NCI-H774 (cell line): Measurements from ENCODE around the gene FBF1.
"Not testable (repeated sequence)": the region's sequence is repeated elsewhere in the genome, so short reads cannot be mapped to it uniquely, and the experiment has no call there.

ENCODE experiments used
- DNase-seq: peaks from one replicate; lab custom pipeline; 2025; lab: John Stamatoyannopoulos, UW

The FBF1 gene

GRCh38 chr17:75876190-75876937, 64.5 kb downstream of the FBF1 start:
- peak; percentile 88 for DNase-seq

DNA sequence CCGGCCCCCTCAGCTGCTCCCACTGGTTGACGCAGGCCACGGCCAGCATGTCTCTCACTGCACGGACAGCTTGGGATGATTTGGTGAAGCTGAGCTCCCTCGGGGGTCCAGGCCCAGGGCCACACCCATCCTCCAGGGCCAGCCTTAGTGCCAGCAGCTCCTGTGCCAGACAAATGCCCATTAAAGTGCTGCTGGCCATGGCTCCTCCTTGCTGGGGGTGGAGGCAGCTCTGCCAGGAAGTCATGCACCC, 65.0 kb downstream of the FBF1 start:
- no peak for DNase-seq

- peak; percentile 61 for DNase-seq
Observed at GRCh38 chr17:75875182-75875939, 65.5 kb downstream of the FBF1 start.

DNA sequence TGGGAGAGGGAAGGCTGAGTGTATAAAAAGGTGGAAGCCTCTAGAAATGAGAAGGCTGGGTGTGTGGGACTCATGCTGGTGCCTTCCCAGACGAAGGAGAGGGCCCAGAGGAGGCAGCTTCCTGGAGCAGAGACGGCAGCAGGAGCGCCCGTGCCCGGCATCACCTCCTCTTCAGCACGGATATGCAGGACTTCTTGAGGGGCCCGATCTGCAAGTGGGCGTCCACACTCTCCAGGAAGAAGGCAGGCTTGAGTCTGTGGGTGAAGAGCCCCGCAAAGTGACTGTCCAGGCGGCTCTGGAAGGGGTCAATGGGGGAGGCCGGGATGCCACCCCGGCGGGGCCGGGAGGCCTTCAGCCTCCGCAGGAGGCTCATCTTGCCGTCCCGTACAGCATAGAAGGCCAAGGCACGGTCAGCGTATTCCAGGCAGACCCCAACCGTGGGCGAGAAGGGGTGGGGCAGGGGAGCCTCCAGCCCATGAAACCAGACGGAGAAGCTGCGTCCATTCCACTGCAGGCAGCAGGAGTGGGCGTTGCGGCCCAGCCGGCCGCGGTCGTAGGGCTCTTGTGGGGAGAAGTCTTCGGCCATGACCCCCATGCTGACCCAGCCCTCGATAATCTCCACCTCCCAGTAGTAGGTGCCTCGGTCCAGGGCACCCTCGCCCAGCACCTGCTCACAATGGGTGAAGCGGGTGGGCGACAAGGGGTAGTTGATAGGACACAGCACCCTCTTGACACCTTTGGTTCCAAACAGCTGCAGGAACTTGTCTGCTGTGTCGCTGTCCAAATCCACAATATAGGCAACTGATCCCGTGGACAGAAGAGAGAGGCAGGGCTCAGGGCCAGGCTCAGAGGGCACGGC, 66.3 kb downstream of the FBF1 start:
- no peak for DNase-seq

DNA sequence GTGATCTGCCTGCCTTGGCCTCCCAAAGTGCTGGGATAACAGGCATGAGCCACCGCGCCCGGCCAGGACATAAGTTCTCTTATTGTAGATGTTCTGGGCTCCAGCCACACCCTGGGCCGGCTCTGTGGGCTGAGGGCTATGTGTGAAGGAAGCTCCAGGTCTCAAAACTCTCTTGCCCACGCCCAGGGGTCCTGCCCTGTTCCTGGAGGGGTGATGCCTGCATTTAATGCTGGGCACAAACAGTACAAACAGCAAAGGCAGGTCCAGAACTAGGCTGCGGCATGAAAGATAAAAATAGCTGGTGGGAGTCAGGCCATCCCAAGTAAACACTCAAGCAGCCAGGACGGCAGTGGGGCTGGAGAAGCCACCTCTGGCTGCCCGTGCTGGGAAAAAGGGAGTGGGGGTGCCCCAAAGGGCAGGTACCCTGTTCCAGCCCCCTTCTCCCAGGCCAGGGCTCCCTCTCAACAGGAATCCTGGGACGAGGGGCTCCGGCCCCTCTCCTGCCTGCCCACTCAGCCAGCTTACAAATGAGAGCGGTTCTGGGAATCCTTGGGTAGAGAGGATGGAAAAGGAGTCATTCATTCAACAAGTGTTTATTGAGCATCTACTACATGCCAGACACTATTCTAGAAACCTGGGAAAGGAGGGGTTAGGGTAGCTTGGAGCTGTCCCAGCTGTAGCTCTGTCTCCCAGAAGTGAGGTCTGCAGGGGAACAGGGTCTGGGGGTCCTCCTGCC, 67.1 kb downstream of the FBF1 start:
- no peak for DNase-seq

DNA sequence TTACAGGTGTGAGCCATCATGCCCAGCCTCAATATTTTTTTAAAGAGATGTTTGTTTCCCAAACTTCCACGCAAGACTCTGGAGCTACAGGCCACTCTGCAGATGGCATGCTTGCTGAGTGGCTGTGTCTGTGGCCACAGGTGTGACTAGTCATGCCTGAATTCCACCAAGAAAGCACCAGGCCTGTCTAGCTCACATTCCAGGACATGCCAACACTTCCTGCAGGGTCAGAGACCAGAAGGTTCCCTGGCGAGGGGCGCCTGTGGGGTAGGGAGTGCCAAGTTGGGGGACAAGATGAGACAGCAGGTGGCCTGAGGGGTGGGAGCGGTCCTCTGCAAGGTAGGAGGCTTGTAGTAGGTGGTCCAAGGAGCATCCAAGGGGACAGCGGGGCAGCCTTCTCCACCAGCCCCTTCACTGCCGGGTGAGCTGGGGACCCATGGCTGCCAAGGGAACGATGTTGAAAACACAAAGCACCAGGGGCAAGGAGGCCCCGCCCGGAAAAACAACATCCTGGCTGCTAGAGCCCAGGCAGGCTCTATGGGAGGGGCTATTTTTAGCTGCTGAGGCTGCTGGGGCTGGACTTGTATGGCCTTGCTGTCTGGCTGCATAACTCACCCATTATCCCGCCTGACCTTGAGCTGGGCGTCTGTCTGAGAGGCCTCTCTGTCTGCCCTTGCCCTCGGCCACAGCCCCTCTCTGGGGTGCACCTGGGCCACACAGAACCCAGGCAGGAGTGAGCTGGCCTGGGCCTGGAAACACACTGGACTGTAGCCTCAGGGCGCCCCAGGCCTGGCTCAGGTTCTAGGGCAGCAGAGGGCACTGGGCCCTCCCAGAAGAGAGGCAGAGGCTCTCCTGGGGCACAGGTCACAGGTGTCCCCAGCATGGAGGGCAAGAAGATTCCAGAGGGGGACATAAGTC, 68.1 kb downstream of the FBF1 start:
- DNase-seq, result peak; percentile 38

DNA sequence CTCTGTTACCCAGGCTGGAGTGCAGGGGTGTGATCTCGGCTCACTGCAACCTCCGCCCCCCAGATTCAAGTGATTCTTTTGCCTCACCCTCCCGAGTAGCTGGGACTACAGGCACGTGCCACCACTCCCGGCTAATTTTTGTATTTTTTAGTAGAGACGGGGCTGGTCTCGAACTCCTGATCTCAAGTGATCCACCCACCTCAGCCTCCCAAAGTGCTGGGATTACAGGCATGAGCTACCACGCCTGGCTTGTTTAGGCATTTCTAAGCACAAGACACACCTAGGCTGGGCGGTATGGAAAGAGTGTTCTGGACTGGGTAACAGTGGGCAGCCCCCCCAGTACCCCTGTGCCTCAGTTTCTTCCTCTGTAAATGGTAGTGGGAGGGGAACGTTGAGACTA, 70.6 kb downstream of the FBF1 start:
- not testable (repeated sequence) for DNase-seq

- DNase-seq, result no peak
Observed at GRCh38 chr17:75869282-75870141, 71.3 kb downstream of the FBF1 start.

GRCh38 chr17:75868730-75869281, 72.0 kb downstream of the FBF1 start:
- DNase-seq, result not testable (repeated sequence)

DNA sequence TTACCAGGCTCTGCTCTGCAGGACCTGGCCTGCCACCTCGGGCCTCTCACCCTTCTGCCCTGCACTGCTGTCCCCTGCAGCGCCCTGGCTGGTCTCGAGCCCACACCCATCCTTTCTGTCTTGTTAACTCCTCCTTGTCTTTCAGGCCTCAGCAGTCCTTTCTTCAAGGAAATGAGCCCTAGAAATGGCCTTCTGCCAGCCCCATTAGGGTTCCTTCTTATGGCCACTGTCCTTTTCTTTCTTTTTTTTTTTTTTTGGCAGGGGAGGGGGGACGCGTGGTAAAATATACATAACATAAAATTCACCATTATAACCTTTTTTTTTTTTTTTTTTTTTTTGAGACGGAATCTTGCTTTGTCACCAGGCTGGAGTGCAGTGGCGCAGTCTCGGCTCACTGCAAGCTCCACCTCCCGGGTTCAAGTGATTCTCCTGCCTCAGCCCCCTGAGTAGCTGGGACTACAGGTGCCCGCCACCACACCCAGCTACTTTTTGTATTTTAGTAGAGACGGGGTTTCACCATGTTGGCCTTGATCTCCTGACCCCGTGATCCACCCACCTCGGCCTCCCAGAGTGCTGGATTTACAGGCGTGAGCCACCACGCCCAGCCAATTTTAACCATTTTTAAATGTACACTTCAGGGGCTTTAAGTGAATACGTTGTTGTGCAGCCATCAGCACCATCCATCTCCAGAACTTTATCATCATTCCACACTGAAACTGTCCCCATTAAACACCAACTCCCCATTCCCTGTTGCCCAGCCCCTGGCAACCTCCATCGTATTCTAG, 75.2 kb downstream of the FBF1 start:
- DNase-seq, result not testable (repeated sequence)

DNA sequence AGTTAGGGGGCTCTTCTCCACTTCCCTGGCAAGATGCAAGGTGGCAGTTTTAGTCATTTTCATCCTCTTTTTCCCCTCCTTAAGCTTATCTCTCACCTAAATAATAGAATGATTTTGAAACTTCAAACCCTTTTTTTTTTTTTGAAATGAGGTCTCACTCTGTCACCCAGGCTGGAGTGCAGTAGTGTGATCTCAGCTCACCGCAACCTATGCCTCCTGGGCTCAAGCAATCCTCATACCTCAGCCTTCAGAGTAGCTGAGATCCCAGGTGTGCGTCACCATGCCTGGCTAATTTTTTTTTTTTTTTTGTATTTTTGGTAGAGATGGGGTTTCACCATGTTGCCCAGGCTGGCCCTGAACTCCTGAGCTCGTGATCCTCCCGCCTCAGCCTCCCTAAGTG, 76.0 kb downstream of the FBF1 start:
- not testable (repeated sequence) for DNase-seq

DNA sequence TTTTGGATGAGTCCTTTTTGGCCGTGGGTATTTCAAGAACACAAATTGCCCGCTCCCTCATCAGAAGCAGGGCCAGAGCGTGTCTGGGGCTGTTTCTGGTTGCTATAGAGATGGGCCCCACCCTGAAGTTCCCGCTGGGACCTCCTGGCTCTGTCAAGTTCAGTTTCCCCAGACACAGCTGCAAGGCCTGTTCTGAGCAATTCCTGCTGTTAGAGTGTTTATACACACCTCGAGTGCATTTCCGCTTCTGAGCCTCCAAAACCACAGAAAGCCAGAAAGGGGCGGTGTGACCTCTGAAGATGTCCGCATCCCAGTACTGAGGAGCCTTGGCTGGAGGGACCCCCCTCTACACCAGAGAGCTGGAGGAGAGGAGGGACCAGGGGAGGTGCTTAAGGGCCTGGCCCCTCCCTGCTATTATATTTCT, 76.4 kb downstream of the FBF1 start:
- no peak for DNase-seq

GRCh38 chr17:75861927-75862317, 78.9 kb downstream of the FBF1 start:
- no peak for DNase-seq
